Peyer's patch (tissue), 4 donors: ENCODE measurements around the gene RASSF8. TPM values are rescaled to one million over a fixed set of nuclear protein-coding genes. Genes with fewer than 3 reads are reported as not detected.

Source experiments
- DNase-seq, 3 donors: peaks; one replicate each; pipeline ENCODE4 v3.0.0-alpha.2; 2017 to 2019
- H3K27ac ChIP-seq, 4 donors: fragments of 200-600 bp; sonication (generic); one replicate each; pipeline ENCODE4 v1.5.1; 2016 to 2019
- H3K27me3 ChIP-seq, 2 donors: fragments of 200-600 bp; sonication (generic); one replicate each; pipeline ENCODE4 v1.5.1; 2019
- H3K36me3 ChIP-seq, 3 donors: fragments of 200-600 bp; sonication (generic); one replicate each; pipeline ENCODE4 v1.5.1; 2016 to 2019
- H3K4me1 ChIP-seq, 4 donors: fragments of 200-600 bp; sonication (generic); one replicate each; pipeline ENCODE4 v1.5.1; 2016 to 2019
- H3K4me3 ChIP-seq, 4 donors: fragments of 200-600 bp; sonication (generic); 1 replicate in 3 of 4; 2 replicates in 1 of 4; pipeline ENCODE4 v1.5.1; 2016 to 2019; ENCODE audit warnings: mild to moderate bottlenecking in 1 of 4
- H3K9me3 ChIP-seq, 4 donors: fragments of 200-600 bp; sonication (generic); one replicate each; pipeline ENCODE4 v1.5.1; 2016 to 2019; ENCODE audit warnings: mild to moderate bottlenecking in 1 of 4
- CTCF ChIP-seq, 6 experiments: fragments of 450-650 bp in 4 of 6; fragments of 200-600 bp in 2 of 6; sonication (generic) in 1 of 6; IDR thresholded peaks; one replicate each; pipeline ENCODE4 v1.5.1; 2017 to 2019; ENCODE audit warnings: antibody characterized with exemption in 6 of 6, mild to moderate bottlenecking in 3 of 6, moderate library complexity in 1 of 6
- POLR2A ChIP-seq, 2 donors: fragments of 450-650 bp; IDR thresholded peaks; one replicate each; pipeline ENCODE4 v1.5.1; 2017; ENCODE audit warnings: antibody characterized with exemption in 2 of 2, mild to moderate bottlenecking in 2 of 2, moderate library complexity in 2 of 2
- total RNA-seq, 4 donors: library from RNA; depleted of rRNA; stranded (reverse); fragments of >200 nt; gene quantifications; one replicate each; pipeline ENCODE4 v1.1.0, GENCODE V29; 2016

Gene RASSF8
- total RNA-seq, 4 donors from 2014 or later, result 1.2 to 56.9 (median 12.0) TPM

- DNase-seq, result no peak
- H3K27ac ChIP-seq, result no peak overlapping the region
- H3K4me3 ChIP-seq, result no peak overlapping the region
- no peaks in the 10 kb centered on the region for H3K9me3 ChIP-seq
- no peaks in the 10 kb centered on the region for H3K4me1 ChIP-seq
- no peaks in the 10 kb centered on the region for H3K27me3 ChIP-seq
- TF ChIP-seq CTCF (IDR thresholded peaks at IDR 0.05) (no peak), POLR2A (IDR thresholded peaks at IDR 0.05) (no peak)
- H3K36me3 ChIP-seq, result no peaks in the 10 kb centered on the region
Observed at GRCh38 chr12:25985316-25986175, 27.1 kb downstream of the RASSF8 start.

DNA sequence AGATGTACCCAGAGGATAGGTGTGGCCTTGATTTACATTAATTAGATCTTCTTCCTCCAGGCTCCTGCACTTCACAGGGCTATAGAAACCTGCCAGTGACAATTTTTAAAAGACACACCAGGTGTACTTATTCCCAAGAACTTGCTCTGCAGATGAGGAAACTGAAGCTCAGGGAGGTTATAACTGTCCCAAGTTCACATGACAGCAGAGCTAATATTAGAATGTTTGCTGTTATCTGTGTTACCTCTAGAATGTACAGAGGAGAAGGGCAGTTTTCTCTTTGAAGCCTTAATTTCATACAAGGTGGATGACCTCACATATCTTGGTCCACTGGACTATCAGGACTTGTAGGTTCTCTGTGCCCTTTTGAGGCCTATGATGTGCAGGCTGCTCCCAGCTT is 27.7 kb downstream of the RASSF8 start:
- DNase-seq, result no peak
- TF ChIP-seq CTCF (IDR thresholded peaks at IDR 0.05) (no peak), POLR2A (IDR thresholded peaks at IDR 0.05) (no peak)
- Histone ChIP-seq H3K9me3 (no peaks in the 10 kb centered on the region), H3K4me3 (no peak overlapping the region), H3K36me3 (no peaks in the 10 kb centered on the region), H3K27ac (no peak overlapping the region), H3K4me1 (no peaks in the 10 kb centered on the region), H3K27me3 (no peaks in the 10 kb centered on the region)

GRCh38 chr12:25988505-25988904 is 30.0 kb downstream of the RASSF8 start:
- no peak for DNase-seq
- Histone ChIP-seq H3K27me3 (no peaks in the 10 kb centered on the region), H3K4me1 (no peaks in the 10 kb centered on the region), H3K36me3 (no peaks in the 10 kb centered on the region), H3K9me3 (no peaks in the 10 kb centered on the region), H3K27ac (no peak overlapping the region), H3K4me3 (no peak overlapping the region)
- TF ChIP-seq POLR2A (IDR thresholded peaks at IDR 0.05) (no peak), CTCF (IDR thresholded peaks at IDR 0.05) (no peak)

DNA sequence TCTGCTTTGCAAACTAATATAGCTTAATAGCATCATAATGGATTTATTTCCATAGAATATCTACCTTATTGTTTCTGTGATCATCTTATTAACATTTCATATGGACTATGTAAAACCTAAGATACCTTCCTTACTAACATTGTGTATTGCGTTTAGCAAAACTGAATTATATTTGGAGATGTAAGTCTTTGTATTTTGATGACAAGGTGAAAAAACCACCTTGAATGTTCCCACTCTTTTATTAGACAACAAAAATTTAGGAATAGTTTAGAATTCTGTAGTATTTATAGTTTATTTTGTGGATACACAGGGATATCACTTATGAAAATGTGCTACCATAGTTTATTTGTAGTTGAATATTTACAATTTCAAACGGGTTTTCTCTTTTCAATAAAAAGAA is 32.0 kb downstream of the RASSF8 start:
- no peaks in the 10 kb centered on the region for H3K27me3 ChIP-seq
- H3K9me3 ChIP-seq, result no peaks in the 10 kb centered on the region
- no peak for TF ChIP-seq POLR2A (IDR thresholded peaks at IDR 0.05)
- TF ChIP-seq CTCF (IDR thresholded peaks at IDR 0.05), result no peak
- no peaks in the 10 kb centered on the region for H3K4me1 ChIP-seq
- H3K27ac ChIP-seq, result no peak overlapping the region
- no peak overlapping the region for H3K4me3 ChIP-seq
- no peaks in the 10 kb centered on the region for H3K36me3 ChIP-seq
- no peak for DNase-seq

DNA sequence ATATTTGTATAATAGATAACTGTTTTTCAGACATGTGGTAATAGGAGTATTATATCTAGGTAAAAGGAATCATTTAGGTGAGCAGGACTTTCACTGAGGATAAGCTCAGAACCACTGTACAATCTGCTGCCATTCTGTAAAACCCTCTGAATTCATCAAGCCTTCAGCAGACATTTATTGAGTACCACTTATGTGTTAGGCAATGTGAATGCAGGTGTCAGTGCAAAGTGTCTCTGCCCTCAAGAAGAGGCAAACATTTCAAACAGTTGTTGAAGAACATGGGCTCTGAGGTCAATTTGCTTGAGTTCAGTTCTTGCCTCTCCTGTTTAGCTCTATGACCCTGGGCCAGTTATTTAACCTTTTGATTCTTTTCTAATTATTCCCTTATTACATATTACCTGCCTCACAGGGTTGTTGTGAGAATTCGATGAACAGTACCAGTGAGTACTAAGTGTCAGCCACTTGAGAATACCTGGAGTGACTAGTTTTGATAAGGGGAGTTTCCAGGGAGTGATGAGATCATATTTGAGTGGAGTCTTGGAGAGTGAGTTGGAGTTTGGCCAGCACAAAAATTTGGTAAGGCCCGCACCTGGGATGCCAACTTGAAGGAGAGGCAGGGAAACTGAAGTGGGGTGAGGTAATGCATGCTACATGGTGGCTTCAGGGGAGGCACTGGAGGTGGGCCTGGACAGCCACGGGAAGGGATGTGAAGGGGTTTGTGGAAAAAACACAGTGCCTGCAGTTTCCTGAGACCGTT is 33.7 kb downstream of the RASSF8 start:
- H3K27me3 ChIP-seq, result no peaks in the 10 kb centered on the region
- DNase-seq, result no peak
- no peaks in the 10 kb centered on the region for H3K4me1 ChIP-seq
- no peaks in the 10 kb centered on the region for H3K36me3 ChIP-seq
- no peak for TF ChIP-seq POLR2A (IDR thresholded peaks at IDR 0.05)
- TF ChIP-seq CTCF (IDR thresholded peaks at IDR 0.05), result no peak
- H3K27ac ChIP-seq, result no peak overlapping the region
- H3K4me3 ChIP-seq, result no peak overlapping the region
- no peaks in the 10 kb centered on the region for H3K9me3 ChIP-seq
